DMS53 treated with DMSO at 0.1 percent for 48 hours (cell line): ENCODE data around the gene NKAIN2.
A peak's percentile ranks its signal among the peaks of the same experiment; 100 is the strongest.

Experiments used
- DNase-seq: peaks from one replicate; lab custom pipeline; 2025; ENCODE audit not compliant: unreplicated experiment; lab: John Stamatoyannopoulos, UW

Gene NKAIN2

DNA sequence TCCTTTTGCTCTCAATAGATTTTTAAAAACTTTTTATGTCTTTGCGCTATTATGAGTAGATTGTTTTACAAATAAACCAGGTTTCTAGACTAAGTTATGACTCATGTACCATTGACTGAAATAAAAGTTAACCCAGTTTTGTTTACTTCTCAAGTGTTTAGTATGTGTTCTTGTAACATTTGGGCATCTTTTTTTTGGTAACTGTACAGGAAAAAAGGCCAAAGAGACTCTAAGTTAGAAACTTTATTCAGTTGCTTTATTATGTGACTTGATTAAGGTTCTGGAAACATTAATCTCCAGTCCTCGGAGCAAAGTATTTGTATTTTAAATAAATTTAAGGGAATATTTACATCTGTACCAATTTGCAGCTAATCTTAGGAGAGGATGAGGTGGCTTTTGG is 2.9 kb downstream of the NKAIN2 start:
- DNase-seq = no peak

DNA sequence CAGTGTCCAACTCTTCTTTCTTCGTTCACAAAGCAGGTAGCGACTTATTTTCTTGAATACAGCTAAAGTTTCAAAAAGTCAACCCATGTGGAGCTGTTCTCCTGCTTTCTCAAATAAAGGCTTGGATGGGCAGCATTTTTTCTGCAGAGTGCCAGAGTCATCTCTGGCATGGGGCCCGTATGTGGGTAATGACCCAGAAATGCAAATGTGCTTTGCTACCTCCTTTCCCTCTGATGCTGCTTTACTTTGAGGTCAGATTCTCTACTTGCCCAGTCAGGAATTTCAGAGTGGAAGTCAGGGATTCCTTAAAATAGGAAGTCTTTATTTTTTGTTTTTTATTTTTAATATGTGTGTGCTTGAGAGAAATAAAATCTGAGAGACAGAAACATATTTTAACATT is 4.9 kb downstream of the NKAIN2 start:
- DNase-seq = peak; percentile 36

DNA sequence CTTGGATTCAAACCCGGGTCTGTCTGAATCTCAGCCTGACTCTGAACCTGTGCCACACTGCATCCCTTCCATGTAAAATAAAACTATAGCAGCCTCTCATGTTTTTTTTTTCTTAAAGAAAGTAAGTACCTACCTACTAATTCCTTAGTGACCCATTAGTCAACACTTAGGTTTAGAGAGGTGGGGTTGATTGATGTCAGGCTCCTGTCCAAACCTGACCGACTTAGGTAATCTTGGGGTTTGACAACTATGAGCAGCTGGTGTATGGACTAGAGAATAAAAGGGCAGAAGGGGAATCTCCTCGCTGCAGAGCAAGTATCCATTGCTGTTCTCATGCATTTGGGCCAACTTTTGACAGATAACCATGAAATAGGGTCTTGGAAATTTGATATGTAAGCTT is 6.5 kb downstream of the NKAIN2 start:
- DNase-seq = no peak

DNA sequence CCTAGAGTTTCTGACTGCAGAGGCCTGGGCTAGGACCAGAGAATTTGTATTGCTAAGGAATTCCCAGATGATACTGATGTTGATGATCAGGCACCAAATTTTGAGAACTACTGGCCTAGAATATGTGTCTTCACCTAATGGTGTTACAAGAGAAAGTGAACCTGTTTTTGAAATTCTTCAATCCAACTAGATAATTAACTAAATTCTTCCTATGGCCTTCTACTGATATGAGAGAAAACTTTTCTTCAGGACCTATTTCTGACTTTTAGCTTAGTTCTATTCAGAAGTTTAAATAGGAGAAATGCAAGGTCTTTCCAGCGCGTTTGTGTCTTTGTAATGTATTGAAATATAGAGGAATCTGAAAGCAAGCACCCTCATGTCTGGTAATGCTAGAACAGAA is 7.3 kb downstream of the NKAIN2 start:
- no peak for DNase-seq

DNA sequence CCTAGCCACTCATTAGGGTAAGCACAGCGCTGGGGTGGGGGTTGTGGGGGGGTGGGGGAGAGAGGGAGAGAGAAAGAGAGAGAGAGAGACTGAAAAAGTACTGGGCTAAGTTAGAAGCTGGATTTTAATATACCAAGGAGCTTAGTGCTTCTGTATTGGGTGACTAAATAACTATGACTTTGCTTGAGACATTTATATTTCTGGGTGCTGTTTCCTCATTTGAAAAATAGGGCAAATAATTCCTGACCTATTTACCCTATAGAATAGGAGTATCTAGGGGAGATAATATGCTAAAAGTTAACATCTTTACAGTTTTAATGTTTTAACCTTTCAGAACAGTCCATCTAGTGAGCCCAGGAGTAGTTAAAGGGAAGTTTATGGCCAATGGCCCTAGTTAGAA is 7.7 kb downstream of the NKAIN2 start:
- no peak for DNase-seq

DNA sequence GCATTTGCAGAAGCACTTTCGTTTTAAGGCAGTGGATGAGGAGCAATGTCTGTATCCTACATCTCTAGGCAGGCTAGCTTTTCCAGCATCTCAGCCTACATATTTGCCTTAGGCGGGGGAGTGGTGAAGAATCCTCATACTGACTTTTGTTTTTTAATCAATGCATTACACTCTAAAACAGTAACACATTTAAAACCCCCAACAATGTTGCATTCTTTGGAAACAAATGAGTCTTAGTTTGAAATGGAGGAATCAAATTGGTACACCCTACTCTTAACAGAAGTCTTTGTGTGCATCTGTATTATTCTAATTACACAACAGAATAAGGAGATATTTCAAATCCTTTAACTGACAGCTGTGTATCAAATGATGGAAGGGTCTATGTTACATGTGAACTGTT is 9.0 kb downstream of the NKAIN2 start:
- DNase-seq = no peak

DNA sequence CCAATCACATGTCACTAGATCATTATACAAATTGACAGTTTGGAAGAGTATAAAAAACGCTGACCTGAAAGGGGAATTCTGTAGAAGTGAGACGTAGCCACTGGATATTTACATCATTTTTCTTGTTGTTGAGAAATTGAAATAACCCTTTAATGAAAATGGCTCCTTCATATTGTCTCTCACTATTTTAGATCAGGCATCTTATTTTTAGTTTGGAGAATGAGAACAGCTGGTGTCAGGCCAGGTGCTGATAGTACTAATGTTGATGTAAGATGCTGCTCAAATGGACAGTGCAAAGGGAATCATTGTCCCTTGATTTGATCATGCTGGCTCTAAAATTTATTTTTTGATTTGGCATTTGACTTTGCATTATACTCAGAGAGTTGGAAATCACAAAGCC is 17.4 kb downstream of the NKAIN2 start:
- no peak for DNase-seq

DNA sequence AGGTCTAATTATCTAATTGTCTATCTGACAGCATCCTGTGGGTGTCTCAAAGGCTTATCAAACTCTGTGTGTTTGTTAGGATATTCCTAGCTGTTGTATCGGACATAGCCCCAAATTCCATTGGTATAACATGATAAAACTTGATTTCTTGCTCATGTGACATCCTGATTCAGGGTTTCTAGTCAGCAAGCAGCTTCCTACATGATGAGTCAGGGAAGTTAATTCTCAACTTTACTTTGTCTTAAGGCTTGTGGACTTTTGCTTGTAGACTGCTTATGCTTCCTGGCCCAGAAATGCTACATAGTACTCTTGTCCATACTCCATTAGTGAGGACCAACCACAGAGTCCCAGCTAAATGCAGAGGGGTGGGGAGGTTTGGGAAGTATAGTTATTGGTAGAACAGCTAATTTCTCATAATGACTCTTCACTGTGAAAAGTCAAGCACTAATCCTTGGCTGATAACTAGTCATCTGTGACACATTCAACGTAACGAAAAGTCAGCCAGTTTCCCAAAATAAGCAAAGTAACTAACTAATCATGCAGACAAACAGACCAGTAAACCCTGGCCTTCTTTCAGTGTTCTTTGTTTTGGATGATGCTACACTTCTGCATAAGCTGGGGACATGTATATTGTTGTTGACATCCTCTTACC is 25.8 kb downstream of the NKAIN2 start:
- DNase-seq = no peak

DNA sequence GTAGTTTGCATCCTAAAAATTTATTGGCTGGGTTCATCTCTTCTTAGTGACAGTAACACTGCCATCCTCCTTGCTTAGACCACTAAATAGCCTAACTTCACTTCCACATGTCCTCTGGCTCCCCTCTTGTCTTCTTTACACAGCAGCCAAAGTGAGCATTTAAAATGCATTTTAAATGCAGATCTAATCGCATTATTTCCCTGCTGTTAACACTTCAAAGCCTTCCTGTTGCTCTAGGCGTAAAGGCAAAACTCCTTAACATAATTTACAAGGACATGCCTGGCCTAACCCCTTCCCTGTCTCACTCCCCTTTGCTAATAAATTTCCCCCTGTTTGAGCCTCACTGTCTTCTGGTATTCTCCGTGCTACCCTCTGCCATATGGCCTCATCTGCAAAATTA is 26.5 kb downstream of the NKAIN2 start:
- DNase-seq = no peak

DNA sequence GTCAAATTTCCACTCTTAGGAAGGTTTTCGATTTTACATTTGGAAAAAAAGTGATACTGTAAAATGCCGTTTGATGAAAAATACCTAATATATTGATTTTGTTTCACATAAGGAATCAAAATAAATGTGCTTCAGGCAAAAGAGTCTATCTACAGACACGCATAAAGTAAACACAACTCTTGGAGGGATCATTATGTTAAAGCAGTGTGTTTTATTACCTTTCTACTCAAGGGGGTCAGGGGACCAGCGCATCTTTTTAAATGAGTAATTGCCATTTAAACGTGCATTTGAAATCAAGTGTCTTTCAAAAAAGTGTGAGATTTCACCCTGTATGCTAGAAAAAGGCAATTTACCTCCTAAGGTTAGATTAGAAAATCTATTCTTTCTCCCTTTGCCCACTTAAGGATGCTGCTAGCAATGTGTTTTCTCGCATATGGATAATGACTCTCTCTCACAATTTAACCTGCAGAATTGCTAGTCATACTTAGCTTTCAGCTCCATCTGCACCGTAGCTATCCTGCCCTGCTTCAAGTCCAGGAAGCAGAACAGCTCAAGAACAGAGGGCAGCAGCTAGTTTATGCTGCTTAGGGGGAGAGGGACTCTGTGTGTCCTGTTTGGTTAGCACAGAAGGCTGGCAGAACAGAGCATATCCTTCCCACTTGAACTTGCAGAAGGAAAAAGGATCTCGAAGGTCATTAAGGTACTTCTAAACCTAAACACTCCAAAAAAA is 35.0 kb downstream of the NKAIN2 start:
- DNase-seq = no peak

DNA sequence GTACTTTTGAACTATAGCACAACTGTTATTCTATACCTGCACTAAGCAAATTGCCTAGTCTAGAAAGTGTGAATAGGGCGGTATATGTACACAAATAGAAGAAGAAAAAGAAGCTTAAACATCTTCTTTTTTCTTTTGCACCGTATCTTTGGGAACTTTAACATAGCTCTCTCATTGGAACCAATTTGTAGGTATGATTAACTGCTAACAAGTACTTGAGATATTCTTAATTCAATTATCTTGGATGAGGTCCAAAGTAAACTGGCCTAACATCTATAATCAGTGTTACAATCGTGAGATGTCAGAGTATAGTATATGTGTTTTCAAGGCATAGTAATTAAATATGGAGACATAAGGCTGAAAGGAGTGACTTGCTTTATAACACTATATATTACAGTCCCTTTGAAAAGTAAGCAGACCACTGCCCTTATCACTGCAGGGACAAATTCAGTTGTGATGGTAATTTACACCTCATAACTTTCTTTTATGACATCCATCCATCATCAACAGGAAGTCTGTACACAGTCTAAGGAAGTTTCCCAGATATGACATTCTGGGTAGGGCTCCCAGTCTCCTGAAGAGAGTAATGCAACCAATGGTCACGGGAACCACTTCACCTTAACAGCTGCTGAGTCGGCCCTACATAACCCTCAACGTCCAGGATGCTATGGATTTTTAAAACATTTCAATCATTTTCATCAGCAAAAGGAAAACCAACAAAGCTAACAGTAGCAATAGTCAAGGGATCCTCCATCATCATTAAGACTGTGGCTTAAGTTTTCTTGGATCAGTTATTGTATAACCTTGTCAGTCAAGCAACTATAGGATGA is 37.6 kb downstream of the NKAIN2 start:
- DNase-seq = no peak

DNA sequence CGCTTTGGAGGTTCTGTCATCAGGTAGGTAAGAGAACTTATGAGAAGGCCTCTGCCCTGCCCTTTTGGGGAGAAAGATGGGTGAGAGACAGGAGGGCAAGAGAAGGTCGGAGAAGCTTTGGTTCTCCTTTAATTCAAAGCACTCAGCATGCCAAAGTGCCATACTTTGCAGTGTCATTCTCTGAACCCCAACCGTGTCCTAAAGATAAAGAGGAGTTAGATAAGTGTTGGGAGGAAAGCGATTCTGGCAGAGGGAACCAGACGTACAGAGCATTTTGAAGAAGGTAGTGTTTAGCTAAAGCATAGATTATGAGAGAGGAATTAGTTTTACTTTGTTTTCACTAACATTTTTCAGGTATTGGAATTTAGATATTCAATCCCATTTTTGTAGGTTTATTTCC is 40.3 kb downstream of the NKAIN2 start:
- no peak for DNase-seq

DNA sequence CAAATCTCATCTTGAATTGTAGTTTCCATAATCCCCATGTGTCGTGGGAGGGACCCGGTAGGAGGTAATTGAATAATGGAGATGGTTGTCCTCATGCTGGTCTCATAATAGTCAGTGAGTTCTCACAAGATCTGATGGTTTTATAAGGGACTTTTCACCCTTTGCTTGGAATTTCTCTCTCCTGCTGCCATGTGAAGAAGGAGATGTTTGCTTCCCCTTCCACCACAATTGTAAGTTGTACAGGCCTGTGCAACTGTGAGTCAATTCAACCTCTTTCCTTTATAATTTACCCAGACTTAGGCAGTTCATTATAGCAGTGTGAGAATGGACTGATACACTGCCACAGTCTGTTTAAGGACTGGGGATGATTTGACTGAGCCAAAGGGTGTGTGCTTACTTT is 44.7 kb downstream of the NKAIN2 start:
- no peak for DNase-seq

DNA sequence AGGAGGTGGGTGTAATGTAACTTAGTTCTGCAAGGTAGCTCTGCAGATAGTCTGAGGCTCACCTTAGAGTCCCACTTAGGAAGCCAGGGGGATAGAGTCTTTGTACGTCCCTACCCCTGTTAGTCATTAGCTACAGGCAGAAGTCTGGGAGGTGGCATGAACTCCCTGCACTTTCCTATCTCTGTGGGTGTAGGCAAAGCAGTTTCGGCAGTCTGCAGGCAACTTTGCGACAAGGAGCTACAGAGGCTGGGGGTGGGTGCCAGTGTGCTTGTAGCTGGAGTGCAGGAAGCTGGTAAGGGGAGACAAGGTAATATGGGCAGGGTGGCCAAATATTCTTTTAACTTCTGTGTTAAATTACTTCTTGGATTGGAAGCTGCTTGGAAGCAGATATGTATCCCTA is 45.7 kb downstream of the NKAIN2 start:
- no peak for DNase-seq

DNA sequence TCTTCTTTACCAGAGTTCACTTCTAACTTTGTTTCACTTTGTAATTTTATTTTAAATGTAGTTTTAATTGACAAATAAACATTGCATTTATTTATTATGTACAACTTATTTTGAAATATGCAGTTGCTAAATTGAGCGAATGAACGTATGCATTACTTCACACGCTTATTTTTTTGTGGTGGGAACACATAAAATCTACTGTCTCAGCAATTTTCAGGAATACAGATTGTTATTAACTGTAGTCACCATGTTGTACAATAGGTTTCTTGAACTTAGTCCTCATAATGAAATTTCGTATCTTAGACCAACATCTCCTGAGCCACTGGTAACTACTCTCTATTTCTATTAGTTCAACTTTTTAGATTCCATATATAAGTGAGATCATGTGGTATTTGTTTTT is 46.9 kb downstream of the NKAIN2 start:
- DNase-seq = no peak

DNA sequence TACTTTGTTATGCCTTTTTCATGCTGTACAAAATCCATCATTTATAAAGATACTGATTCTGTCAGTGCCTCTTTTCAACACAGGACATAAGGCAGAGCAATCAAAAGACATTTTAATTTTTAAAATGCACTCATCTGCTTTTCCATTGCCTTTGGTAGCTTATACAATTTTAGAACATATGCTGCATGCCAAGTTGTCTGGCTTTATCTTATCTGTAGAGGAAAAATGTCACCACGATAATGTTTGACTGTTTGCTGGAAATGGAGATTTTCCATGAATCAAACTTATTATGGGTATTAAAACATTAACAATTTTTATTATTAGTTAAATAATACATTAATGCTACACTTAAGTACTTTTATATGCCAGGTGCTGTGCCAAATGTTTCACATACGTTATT is 50.5 kb downstream of the NKAIN2 start:
- no peak for DNase-seq

DNA sequence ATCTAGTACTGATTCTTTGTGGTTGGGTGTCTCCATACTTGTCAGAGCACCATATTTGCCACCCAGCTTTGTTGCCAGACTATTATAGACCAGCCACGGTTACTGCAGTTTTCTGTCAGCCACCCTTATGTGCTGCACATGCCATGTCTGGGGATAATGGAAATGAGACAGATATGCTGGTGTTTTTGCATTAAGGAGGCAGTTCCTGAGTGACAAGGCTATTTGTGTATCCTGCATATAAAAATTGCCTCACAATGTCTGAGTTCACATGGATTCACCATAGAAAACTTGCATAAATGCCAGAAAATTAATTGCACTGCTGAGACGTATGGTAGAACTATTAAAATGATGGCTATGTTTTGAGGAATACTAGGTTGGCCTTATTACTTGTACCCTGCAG is 51.8 kb downstream of the NKAIN2 start:
- no peak for DNase-seq

DNA sequence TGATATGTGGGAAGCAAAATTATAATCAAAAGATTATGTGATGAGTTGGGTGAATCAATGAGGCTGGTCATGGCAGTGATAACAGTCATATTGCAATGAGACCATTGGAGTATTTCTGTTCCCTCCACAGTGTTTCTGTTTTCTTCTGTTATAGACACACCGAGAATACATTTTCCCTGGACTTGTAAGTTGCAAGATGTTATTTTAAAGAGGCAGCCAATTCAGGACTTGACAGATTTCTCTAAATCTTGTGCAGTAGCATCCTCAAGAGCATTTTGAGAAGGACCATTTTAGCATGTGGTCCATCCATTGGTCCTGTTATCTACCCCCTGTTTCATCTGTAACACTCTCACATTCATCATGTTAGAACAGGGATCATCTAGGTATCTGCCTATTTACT is 55.6 kb downstream of the NKAIN2 start:
- no peak for DNase-seq

DNA sequence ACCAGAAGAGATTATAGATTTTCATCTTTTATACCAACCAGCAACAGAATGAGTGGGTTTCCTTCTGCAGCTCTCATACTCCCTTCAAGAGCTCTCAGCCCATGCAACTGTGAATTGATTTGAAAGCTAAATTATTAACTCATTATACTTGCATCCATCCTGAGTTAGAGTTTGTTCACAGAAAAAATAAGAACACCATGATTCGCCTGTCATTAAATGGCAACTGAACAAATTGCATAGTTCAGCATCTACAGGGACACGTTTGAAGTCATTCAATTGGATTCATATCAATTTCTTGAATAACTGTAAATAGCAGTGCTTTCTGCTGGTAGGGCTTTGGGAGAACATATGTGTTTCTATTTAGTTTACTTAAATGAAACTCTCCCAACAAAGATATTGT is 65.7 kb downstream of the NKAIN2 start:
- DNase-seq = no peak

DNA sequence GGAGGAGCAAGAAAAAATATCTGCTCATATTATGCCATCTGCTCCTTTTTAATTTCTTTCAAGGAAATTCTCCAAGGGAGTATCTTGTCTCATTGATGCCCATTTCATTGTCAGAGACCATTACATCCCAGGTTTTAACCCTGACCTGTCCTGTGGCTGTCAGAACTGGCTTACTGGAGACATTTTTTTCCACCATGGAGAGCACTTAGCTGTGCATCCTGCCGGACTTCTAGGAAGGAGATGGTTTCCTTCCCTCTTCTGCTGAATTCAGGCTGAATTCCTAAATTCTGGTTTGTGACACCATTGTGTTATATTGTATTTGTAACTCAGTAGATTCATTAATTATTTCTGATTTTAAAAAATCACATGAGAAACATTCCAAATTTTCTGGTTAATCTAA is 70.3 kb downstream of the NKAIN2 start:
- DNase-seq = no peak

DNA sequence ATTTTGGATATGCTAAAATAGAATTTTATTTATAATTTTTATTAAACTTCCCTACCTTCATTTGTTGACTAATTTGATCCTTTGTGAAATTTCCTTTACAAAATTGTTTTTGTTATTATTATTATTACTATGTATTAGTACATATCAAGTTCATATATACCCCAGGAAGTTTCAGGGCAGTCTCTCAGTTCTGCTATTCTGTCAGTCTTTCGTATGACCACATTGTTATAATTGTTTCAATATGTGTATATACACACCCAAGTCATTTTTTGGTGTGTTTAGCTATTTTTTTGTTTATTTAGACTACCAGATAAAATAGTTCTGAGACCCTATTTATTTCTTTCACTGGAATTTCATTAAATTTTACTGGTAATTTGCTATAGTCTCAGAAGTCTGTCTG is 72.1 kb downstream of the NKAIN2 start:
- DNase-seq = no peak

DNA sequence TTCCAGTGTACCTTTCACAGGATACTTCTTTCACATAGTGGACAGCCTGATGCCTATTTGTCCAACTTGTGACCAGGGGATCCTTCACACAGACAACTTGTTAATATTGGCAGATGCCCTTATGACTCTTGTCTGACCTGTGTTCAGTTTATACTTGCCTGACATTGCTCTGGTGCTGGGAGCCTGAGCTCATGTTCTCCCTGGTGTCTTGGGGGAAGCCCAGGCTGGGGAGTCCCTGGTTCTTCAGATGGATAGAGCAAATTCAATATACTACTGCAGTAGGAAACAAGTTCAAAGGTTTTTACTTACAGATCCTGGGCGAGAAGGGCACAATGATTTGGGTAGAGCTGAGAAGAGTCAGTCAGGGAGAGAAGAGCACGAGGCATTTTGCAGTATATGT is 76.1 kb downstream of the NKAIN2 start:
- no peak for DNase-seq
